Mesothelial cell of epicardium (in vitro differentiated cells): Measurements from ENCODE around the gene LPGAT1. TPM values are rescaled to one million over a fixed set of nuclear protein-coding genes. Genes with fewer than 3 reads are reported as not detected.

Experiments used
- DNase-seq, 2 experiments: peaks; one replicate each; pipeline ENCODE4 v3.0.0; 2021; ENCODE audit warnings: low spot score in 2 of 2; ENCODE audit not compliant: unreplicated experiment in 2 of 2
- H3K27ac Mint-ChIP-seq: 2 replicates; pipeline ENCODE4 v1.8.0; 2021; ENCODE audit warnings: mixed read lengths
- H3K27me3 Mint-ChIP-seq: 2 replicates; pipeline ENCODE4 v1.8.0; 2021; ENCODE audit warnings: low read depth, mixed read lengths
- H3K36me3 Mint-ChIP-seq: 2 replicates; pipeline ENCODE4 v1.8.0; 2021; ENCODE audit warnings: mixed read lengths
- H3K4me1 Mint-ChIP-seq: 2 replicates; pipeline ENCODE4 v1.8.0; 2021; ENCODE audit warnings: mixed read lengths
- H3K4me3 Mint-ChIP-seq: 2 replicates; pipeline ENCODE4 v1.8.0; 2021; ENCODE audit warnings: mild to moderate bottlenecking, moderate library complexity, mixed read lengths
- H3K9me3 Mint-ChIP-seq: 2 replicates; pipeline ENCODE4 v1.8.0; 2021; ENCODE audit warnings: mixed read lengths
- CTCF ChIP-seq: fragments of 200-600 bp; sonication (generic); IDR thresholded peaks from one replicate; pipeline ENCODE4 v1.5.0; 2021; ENCODE audit warnings: antibody characterized with exemption; ENCODE audit not compliant: unreplicated experiment
- total RNA-seq: library from RNA; stranded (reverse); gene quantifications from 3 replicates; pipeline ENCODE4 v1.2.1, GENCODE V29; 2021

The LPGAT1 gene
- total RNA-seq, 1 donor from 2014 or later: 29.8 TPM

GRCh38 chr1:211736351-211736915, 94.1 kb downstream of the LPGAT1 start:
- Mint-ChIP-seq H3K9me3 (no peaks in the 10 kb centered on the region), H3K27me3 (no peaks in the 10 kb centered on the region), H3K4me3 (no peak overlapping the region), H3K27ac (no peak overlapping the region), H3K4me1 (peaks cover 29% of the 10 kb centered on the region), H3K36me3 (no peaks in the 10 kb centered on the region)
- TF ChIP-seq CTCF: no peak
- DNase-seq: no peak

DNA sequence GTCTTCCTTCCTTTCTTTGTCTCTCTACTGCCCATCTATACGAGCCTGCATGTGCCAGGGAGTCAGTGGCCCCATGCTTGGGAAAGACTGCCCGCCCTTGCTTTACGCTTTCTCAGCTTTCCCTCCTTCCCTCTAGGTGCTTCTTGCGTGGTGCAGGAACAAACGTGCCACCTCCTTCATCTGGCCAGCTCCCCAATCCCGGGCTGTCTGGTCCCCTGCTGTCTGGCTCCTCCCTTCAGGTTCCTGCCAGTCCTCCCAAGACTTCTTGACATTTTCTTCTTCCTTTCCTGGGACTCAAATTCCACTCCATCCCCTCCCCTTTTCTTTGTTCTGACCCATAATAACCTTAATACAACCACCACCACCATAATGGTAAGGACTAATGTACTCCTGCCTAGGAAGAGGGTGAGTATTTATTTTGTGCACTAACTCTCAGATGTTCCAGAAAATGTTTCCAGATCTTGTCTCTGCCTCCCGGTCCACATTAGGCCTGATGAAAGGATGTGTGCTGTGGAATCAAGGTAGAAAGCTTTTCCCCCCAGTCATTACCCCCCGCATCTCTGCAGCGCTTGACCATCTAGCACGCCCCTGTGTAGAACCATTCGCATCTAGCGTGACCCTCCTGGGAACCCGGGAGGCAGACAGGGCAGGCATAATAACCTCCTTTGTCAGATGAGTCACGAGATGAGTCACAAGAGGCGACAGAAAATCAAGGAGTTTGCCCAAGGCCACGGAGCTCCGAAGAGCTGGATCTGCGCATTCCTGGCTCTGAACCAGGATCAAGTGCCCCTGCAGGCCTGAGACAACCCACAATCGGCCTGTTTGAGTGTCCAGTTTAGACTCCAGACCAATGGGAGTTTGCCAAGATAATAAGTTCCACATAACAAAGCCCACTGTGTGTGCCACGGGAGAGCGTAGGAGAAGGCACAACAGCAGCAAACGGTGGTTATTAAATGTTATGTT, 95.1 kb downstream of the LPGAT1 start:
- no peak overlapping the region for H3K4me3 Mint-ChIP-seq
- H3K36me3 Mint-ChIP-seq: no peaks in the 10 kb centered on the region
- no peak overlapping the region for H3K27ac Mint-ChIP-seq
- DNase-seq: no peak
- H3K27me3 Mint-ChIP-seq: no peaks in the 10 kb centered on the region
- peaks cover 29% of the 10 kb centered on the region for H3K4me1 Mint-ChIP-seq
- TF ChIP-seq CTCF: no peak
- no peaks in the 10 kb centered on the region for H3K9me3 Mint-ChIP-seq

DNA sequence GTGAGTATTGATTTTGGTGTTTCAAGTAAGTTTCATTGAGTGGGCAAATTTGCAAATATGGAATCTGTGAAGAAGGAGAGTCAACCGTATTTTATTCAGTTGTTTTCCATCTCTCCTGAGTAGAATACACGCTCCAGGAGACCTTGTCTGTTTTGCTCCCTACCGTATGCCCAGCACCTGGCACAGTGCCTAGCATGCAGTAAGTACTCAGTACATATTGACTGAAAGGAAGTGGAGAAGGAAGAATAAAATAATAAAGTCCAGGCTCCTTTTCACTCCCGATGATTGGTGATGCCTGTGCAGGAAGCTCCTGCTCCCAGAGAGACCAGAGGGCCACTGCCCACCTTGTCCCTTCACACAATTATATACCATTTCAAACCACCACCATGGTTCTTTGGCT, 95.8 kb downstream of the LPGAT1 start:
- peaks cover 29% of the 10 kb centered on the region for H3K4me1 Mint-ChIP-seq
- no peak overlapping the region for H3K4me3 Mint-ChIP-seq
- H3K27ac Mint-ChIP-seq: no peak overlapping the region
- H3K27me3 Mint-ChIP-seq: no peaks in the 10 kb centered on the region
- H3K36me3 Mint-ChIP-seq: no peaks in the 10 kb centered on the region
- no peak for TF ChIP-seq CTCF
- no peaks in the 10 kb centered on the region for H3K9me3 Mint-ChIP-seq
- DNase-seq: no peak

DNA sequence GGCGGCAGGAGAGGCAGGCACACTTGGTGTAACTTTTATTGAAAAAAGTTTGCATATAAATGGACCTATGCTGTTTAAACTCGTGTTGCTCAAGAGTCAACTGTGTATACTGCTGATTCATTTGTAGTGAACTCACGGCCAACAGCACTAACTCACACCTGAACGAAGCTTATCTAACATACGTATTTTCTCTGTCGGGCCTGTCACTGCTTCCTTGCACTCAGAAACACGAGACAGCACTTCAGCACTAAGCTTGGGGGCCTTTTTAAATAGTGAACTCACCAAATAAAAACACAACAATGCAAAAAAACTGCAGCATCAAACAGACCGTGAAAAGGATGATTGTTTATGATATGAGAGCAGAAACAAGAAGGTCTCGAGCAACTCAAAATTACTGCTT, 96.2 kb downstream of the LPGAT1 start:
- no peaks in the 10 kb centered on the region for H3K36me3 Mint-ChIP-seq
- DNase-seq: no peak
- no peak overlapping the region for H3K27ac Mint-ChIP-seq
- H3K4me1 Mint-ChIP-seq: peaks cover 29% of the 10 kb centered on the region
- no peaks in the 10 kb centered on the region for H3K9me3 Mint-ChIP-seq
- H3K27me3 Mint-ChIP-seq: no peaks in the 10 kb centered on the region
- no peak for TF ChIP-seq CTCF
- no peak overlapping the region for H3K4me3 Mint-ChIP-seq

GRCh38 chr1:211732293-211732980, 98.1 kb downstream of the LPGAT1 start:
- no peak for DNase-seq
- Mint-ChIP-seq H3K4me3 (no peak overlapping the region), H3K36me3 (no peaks in the 10 kb centered on the region), H3K4me1 (peaks cover 12% of the 10 kb centered on the region), H3K27ac (no peak overlapping the region), H3K9me3 (no peaks in the 10 kb centered on the region), H3K27me3 (no peaks in the 10 kb centered on the region)
- TF ChIP-seq CTCF: no peak
